Measurements from ENCODE around the gene HAO1.

The HAO1 gene

DNA sequence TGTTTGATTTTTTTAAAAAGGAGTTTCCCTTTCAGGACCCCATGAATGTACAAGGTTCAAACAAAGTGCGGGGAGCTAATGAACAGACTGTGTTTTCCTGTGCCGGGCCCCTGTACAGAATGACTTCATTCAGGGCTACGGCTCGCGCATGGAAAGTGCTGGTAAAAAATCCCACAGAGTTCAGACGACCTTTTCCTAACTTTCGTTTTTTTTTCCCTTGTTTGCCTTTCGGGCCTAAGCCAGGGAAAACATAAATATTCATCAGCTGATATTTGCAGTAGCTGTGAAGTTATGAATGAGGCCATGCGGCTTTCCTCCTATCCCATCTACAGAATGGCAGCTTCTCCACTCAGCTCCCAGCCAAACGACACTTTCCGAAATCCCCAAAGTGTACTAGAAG is 74.0 kb downstream of the HAO1 start:
- Histone ChIP-seq H3K4me3 (ENCODE audit: low read length in 2 of 2) (no peak overlapping the region), H3K27me3 (ENCODE audit: control insufficient read depth in 2 of 2, insufficient read depth in 2 of 2, low read length in 2 of 2) (no peaks in the 10 kb centered on the region)

GRCh38 chr20:7859356-7859802 is 80.9 kb downstream of the HAO1 start:
- Histone ChIP-seq H3K4me1 (ENCODE audit: control insufficient read depth in 2 of 2, insufficient read depth in 2 of 2, low read length in 2 of 2) (no peaks in the 10 kb centered on the region), H3K9me3 (ENCODE audit: control insufficient read depth in 2 of 2, low read length in 2 of 2) (no peaks in the 10 kb centered on the region), H3K27me3 (ENCODE audit: control insufficient read depth in 2 of 2, insufficient read depth in 2 of 2, low read length in 2 of 2) (no peaks in the 10 kb centered on the region), H3K36me3 (ENCODE audit: control insufficient read depth in 2 of 2, insufficient read depth in 2 of 2, low read length in 2 of 2) (no peaks in the 10 kb centered on the region), H3K4me3 (ENCODE audit: low read length in 2 of 2) (no peak overlapping the region), H3K9ac (ENCODE audit: low read depth in 1 of 2, low read length in 2 of 2) (no peak overlapping the region), H3K27ac (ENCODE audit: low read depth in 2 of 2, low read length in 2 of 2) (no peak overlapping the region)

More for the DNA sequence above, 74.0 kb downstream of the HAO1 start:
- Histone ChIP-seq H3K4me1 (ENCODE audit: control insufficient read depth in 2 of 2, insufficient read depth in 2 of 2, low read length in 2 of 2) (no peaks in the 10 kb centered on the region), H3K36me3 (ENCODE audit: control insufficient read depth in 2 of 2, insufficient read depth in 2 of 2, low read length in 2 of 2) (no peaks in the 10 kb centered on the region), H3K9me3 (ENCODE audit: control insufficient read depth in 2 of 2, low read length in 2 of 2) (no peaks in the 10 kb centered on the region), H3K9ac (ENCODE audit: low read depth in 1 of 2, low read length in 2 of 2) (no peak overlapping the region), H3K27ac (ENCODE audit: low read depth in 2 of 2, low read length in 2 of 2) (no peak overlapping the region)

GRCh38 chr20:7858734-7859250 is 81.5 kb downstream of the HAO1 start:
- Histone ChIP-seq H3K27ac (ENCODE audit: low read depth in 2 of 2, low read length in 2 of 2) (no peak overlapping the region), H3K27me3 (ENCODE audit: control insufficient read depth in 2 of 2, insufficient read depth in 2 of 2, low read length in 2 of 2) (no peaks in the 10 kb centered on the region), H3K36me3 (ENCODE audit: control insufficient read depth in 2 of 2, insufficient read depth in 2 of 2, low read length in 2 of 2) (no peaks in the 10 kb centered on the region), H3K4me1 (ENCODE audit: control insufficient read depth in 2 of 2, insufficient read depth in 2 of 2, low read length in 2 of 2) (no peaks in the 10 kb centered on the region), H3K9ac (ENCODE audit: low read depth in 1 of 2, low read length in 2 of 2) (no peak overlapping the region), H3K9me3 (ENCODE audit: control insufficient read depth in 2 of 2, low read length in 2 of 2) (no peaks in the 10 kb centered on the region), H3K4me3 (ENCODE audit: low read length in 2 of 2) (no peak overlapping the region)

DNA sequence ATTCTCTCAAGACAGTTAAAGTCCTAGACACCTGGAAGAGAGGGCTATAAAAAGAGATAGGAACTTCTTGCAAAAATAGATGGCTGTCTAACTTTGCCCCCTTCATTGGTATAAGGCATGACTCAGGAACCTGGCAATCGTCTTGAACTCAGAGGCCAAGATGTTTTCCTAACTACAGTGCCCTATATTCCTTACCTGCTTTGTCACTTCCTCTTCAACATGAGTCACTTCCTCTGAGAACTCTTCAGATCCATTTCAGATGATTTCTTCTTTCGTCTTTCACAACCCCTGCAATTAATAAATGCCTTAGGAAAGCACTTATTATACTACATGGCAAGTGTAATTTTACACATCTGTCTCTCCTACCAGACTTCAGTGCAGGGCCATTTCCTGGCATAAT is 83.5 kb downstream of the HAO1 start:
- Histone ChIP-seq H3K9ac (ENCODE audit: low read depth in 1 of 2, low read length in 2 of 2) (no peak overlapping the region), H3K27ac (ENCODE audit: low read depth in 2 of 2, low read length in 2 of 2) (no peak overlapping the region), H3K36me3 (ENCODE audit: control insufficient read depth in 2 of 2, insufficient read depth in 2 of 2, low read length in 2 of 2) (no peaks in the 10 kb centered on the region), H3K4me3 (ENCODE audit: low read length in 2 of 2) (no peak overlapping the region), H3K4me1 (ENCODE audit: control insufficient read depth in 2 of 2, insufficient read depth in 2 of 2, low read length in 2 of 2) (no peaks in the 10 kb centered on the region), H3K27me3 (ENCODE audit: control insufficient read depth in 2 of 2, insufficient read depth in 2 of 2, low read length in 2 of 2) (no peaks in the 10 kb centered on the region), H3K9me3 (ENCODE audit: control insufficient read depth in 2 of 2, low read length in 2 of 2) (no peaks in the 10 kb centered on the region)

DNA sequence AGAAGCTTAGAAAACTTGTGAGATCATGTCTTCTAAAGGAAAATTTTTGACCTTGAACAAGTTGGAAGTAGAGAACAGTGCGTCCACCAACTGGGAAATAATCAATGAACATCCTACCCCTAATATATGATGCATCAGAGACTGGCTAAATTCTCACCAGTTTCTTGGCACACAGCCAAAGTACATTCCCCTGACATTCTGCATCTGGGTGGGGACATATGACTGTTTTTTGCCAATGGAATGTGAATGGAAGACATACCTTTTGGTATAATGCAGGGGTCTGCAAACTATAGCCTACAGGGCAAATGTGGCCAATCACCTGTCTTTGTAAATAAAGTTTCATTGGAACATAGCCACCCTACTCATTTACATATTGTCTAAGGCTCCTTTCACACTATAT is 84.7 kb downstream of the HAO1 start:
- H3K27ac ChIP-seq (ENCODE audit: low read depth in 2 of 2, low read length in 2 of 2), result no peak overlapping the region
- no peaks in the 10 kb centered on the region for H3K36me3 ChIP-seq (ENCODE audit: control insufficient read depth in 2 of 2, insufficient read depth in 2 of 2, low read length in 2 of 2)

GRCh38 chr20:7853493-7853892 is 86.8 kb downstream of the HAO1 start:
- Histone ChIP-seq H3K4me3 (ENCODE audit: low read length in 2 of 2) (no peak overlapping the region), H3K9ac (ENCODE audit: low read depth in 1 of 2, low read length in 2 of 2) (no peak overlapping the region), H3K27ac (ENCODE audit: low read depth in 2 of 2, low read length in 2 of 2) (no peak overlapping the region), H3K27me3 (ENCODE audit: control insufficient read depth in 2 of 2, insufficient read depth in 2 of 2, low read length in 2 of 2) (no peaks in the 10 kb centered on the region), H3K9me3 (ENCODE audit: control insufficient read depth in 2 of 2, low read length in 2 of 2) (no peaks in the 10 kb centered on the region), H3K36me3 (ENCODE audit: control insufficient read depth in 2 of 2, insufficient read depth in 2 of 2, low read length in 2 of 2) (no peaks in the 10 kb centered on the region), H3K4me1 (ENCODE audit: control insufficient read depth in 2 of 2, insufficient read depth in 2 of 2, low read length in 2 of 2) (no peaks in the 10 kb centered on the region)

More for the DNA sequence above, 84.7 kb downstream of the HAO1 start:
- no peaks in the 10 kb centered on the region for H3K27me3 ChIP-seq (ENCODE audit: control insufficient read depth in 2 of 2, insufficient read depth in 2 of 2, low read length in 2 of 2)
- H3K4me3 ChIP-seq (ENCODE audit: low read length in 2 of 2), result no peak overlapping the region
- H3K9ac ChIP-seq (ENCODE audit: low read depth in 1 of 2, low read length in 2 of 2), result no peak overlapping the region
- no peaks in the 10 kb centered on the region for H3K9me3 ChIP-seq (ENCODE audit: control insufficient read depth in 2 of 2, low read length in 2 of 2)
- H3K4me1 ChIP-seq (ENCODE audit: control insufficient read depth in 2 of 2, insufficient read depth in 2 of 2, low read length in 2 of 2), result no peaks in the 10 kb centered on the region

DNA sequence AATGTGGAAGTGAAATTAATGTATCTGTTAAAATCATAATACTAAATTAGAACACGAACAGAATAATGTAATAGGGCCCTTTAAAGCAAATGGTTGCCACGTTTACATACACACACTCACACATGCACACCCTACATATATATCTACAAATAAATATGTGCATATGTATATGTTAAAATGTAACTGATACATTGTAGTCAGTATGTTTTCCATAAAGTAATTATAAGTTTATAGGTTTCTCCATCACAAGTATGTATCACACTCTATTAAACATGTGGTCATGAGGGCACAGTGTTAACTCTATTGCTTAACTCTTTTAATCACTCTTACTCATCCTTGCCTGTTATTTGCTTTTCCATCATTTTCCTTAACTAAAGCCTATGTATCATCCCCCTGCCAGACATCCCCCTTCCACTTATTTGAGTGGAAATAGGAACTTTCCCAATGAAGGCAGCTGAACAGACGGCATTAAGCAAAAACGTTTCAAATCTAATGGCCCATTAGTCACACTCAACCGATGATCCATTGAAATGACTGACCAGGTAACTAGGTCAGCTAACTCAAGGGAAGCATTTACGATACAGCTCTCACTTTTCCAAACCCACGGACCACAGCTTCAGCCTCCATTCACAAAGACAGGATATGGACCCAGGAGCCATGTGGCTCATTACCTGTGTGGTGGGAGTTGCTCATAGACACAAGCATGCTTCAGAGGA is 89.3 kb downstream of the HAO1 start:
- H3K4me1 ChIP-seq (ENCODE audit: control insufficient read depth in 2 of 2, insufficient read depth in 2 of 2, low read length in 2 of 2), result no peaks in the 10 kb centered on the region
- no peak overlapping the region for H3K27ac ChIP-seq (ENCODE audit: low read depth in 2 of 2, low read length in 2 of 2)
- no peaks in the 10 kb centered on the region for H3K36me3 ChIP-seq (ENCODE audit: control insufficient read depth in 2 of 2, insufficient read depth in 2 of 2, low read length in 2 of 2)
- no peaks in the 10 kb centered on the region for H3K9me3 ChIP-seq (ENCODE audit: control insufficient read depth in 2 of 2, low read length in 2 of 2)
- no peak overlapping the region for H3K4me3 ChIP-seq (ENCODE audit: low read length in 2 of 2)
- no peak overlapping the region for H3K9ac ChIP-seq (ENCODE audit: low read depth in 1 of 2, low read length in 2 of 2)
- no peaks in the 10 kb centered on the region for H3K27me3 ChIP-seq (ENCODE audit: control insufficient read depth in 2 of 2, insufficient read depth in 2 of 2, low read length in 2 of 2)

DNA sequence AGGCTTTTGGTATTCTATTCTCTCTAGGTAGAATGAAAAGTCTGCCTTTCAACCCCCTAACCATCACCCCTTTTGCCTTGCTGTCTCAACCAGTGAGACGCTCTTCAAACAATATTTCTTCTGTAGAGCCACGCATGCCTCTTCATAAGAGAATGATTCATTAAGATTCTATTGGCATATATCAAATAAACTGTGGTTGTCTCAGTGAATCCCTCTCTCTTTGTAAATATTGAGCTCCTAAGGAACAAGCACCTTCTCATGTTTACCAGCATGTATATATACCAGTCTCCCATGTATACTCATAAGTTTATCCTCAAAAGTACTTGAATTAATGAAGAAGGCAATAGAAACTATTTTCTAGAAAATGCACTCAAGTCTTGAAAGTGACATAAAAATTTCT is 90.6 kb downstream of the HAO1 start:
- no peak overlapping the region for H3K9ac ChIP-seq (ENCODE audit: low read depth in 1 of 2, low read length in 2 of 2)
- H3K4me1 ChIP-seq (ENCODE audit: control insufficient read depth in 2 of 2, insufficient read depth in 2 of 2, low read length in 2 of 2), result no peaks in the 10 kb centered on the region
- no peaks in the 10 kb centered on the region for H3K27me3 ChIP-seq (ENCODE audit: control insufficient read depth in 2 of 2, insufficient read depth in 2 of 2, low read length in 2 of 2)
- no peaks in the 10 kb centered on the region for H3K9me3 ChIP-seq (ENCODE audit: control insufficient read depth in 2 of 2, low read length in 2 of 2)
- no peak overlapping the region for H3K4me3 ChIP-seq (ENCODE audit: low read length in 2 of 2)
- H3K36me3 ChIP-seq (ENCODE audit: control insufficient read depth in 2 of 2, insufficient read depth in 2 of 2, low read length in 2 of 2), result no peaks in the 10 kb centered on the region
- no peak overlapping the region for H3K27ac ChIP-seq (ENCODE audit: low read depth in 2 of 2, low read length in 2 of 2)

- Histone ChIP-seq H3K4me1 (ENCODE audit: control insufficient read depth in 2 of 2, insufficient read depth in 2 of 2, low read length in 2 of 2) (no peaks in the 10 kb centered on the region), H3K9ac (ENCODE audit: low read depth in 1 of 2, low read length in 2 of 2) (no peak overlapping the region), H3K36me3 (ENCODE audit: control insufficient read depth in 2 of 2, insufficient read depth in 2 of 2, low read length in 2 of 2) (no peaks in the 10 kb centered on the region)
Measured at GRCh38 chr20:7848351-7848750, 91.9 kb downstream of the HAO1 start.

GRCh38 chr20:7843613-7844012 is 96.6 kb downstream of the HAO1 start:
- H3K4me1 ChIP-seq (ENCODE audit: control insufficient read depth in 2 of 2, insufficient read depth in 2 of 2, low read length in 2 of 2), result no peaks in the 10 kb centered on the region
- H3K27me3 ChIP-seq (ENCODE audit: control insufficient read depth in 2 of 2, insufficient read depth in 2 of 2, low read length in 2 of 2), result no peaks in the 10 kb centered on the region
- H3K36me3 ChIP-seq (ENCODE audit: control insufficient read depth in 2 of 2, insufficient read depth in 2 of 2, low read length in 2 of 2), result no peaks in the 10 kb centered on the region
- H3K9me3 ChIP-seq (ENCODE audit: control insufficient read depth in 2 of 2, low read length in 2 of 2), result no peaks in the 10 kb centered on the region
- no peak overlapping the region for H3K4me3 ChIP-seq (ENCODE audit: low read length in 2 of 2)
- no peak overlapping the region for H3K27ac ChIP-seq (ENCODE audit: low read depth in 2 of 2, low read length in 2 of 2)
- H3K9ac ChIP-seq (ENCODE audit: low read depth in 1 of 2, low read length in 2 of 2), result no peak overlapping the region

More at GRCh38 chr20:7848351-7848750, 91.9 kb downstream of the HAO1 start:
- Histone ChIP-seq H3K9me3 (ENCODE audit: control insufficient read depth in 2 of 2, low read length in 2 of 2) (no peaks in the 10 kb centered on the region), H3K27ac (ENCODE audit: low read depth in 2 of 2, low read length in 2 of 2) (no peak overlapping the region), H3K27me3 (ENCODE audit: control insufficient read depth in 2 of 2, insufficient read depth in 2 of 2, low read length in 2 of 2) (no peaks in the 10 kb centered on the region), H3K4me3 (ENCODE audit: low read length in 2 of 2) (no peak overlapping the region)
